Peyer's patch (tissue), 4 donors: ENCODE measurements around the gene BEGAIN. TPM values are rescaled to one million over a fixed set of nuclear protein-coding genes. Genes with fewer than 3 reads are reported as not detected.

Experiments used
- DNase-seq, 3 donors: peaks; one replicate each; pipeline ENCODE4 v3.0.0-alpha.2; 2017 to 2019
- H3K27ac ChIP-seq, 4 donors: fragments of 200-600 bp; sonication (generic); one replicate each; pipeline ENCODE4 v1.5.1; 2016 to 2019
- H3K27me3 ChIP-seq, 2 donors: fragments of 200-600 bp; sonication (generic); one replicate each; pipeline ENCODE4 v1.5.1; 2019
- H3K36me3 ChIP-seq, 3 donors: fragments of 200-600 bp; sonication (generic); one replicate each; pipeline ENCODE4 v1.5.1; 2016 to 2019
- H3K4me1 ChIP-seq, 4 donors: fragments of 200-600 bp; sonication (generic); one replicate each; pipeline ENCODE4 v1.5.1; 2016 to 2019
- H3K4me3 ChIP-seq, 4 donors: fragments of 200-600 bp; sonication (generic); 1 replicate in 3 of 4; 2 replicates in 1 of 4; pipeline ENCODE4 v1.5.1; 2016 to 2019; ENCODE audit warnings: mild to moderate bottlenecking in 1 of 4
- H3K9me3 ChIP-seq, 4 donors: fragments of 200-600 bp; sonication (generic); one replicate each; pipeline ENCODE4 v1.5.1; 2016 to 2019; ENCODE audit warnings: mild to moderate bottlenecking in 1 of 4
- CTCF ChIP-seq, 6 experiments: fragments of 450-650 bp in 4 of 6; fragments of 200-600 bp in 2 of 6; sonication (generic) in 1 of 6; IDR thresholded peaks; one replicate each; pipeline ENCODE4 v1.5.1; 2017 to 2019; ENCODE audit warnings: antibody characterized with exemption in 6 of 6, mild to moderate bottlenecking in 3 of 6, moderate library complexity in 1 of 6
- POLR2A ChIP-seq, 2 donors: fragments of 450-650 bp; IDR thresholded peaks; one replicate each; pipeline ENCODE4 v1.5.1; 2017; ENCODE audit warnings: antibody characterized with exemption in 2 of 2, mild to moderate bottlenecking in 2 of 2, moderate library complexity in 2 of 2
- total RNA-seq, 4 donors: library from RNA; depleted of rRNA; stranded (reverse); fragments of >200 nt; gene quantifications; one replicate each; pipeline ENCODE4 v1.1.0, GENCODE V29; 2016

The BEGAIN gene
- total RNA-seq, 4 donors from 2014 or later: 1.6 to 31.8 (median 6.6) TPM; not detected in 1

DNA sequence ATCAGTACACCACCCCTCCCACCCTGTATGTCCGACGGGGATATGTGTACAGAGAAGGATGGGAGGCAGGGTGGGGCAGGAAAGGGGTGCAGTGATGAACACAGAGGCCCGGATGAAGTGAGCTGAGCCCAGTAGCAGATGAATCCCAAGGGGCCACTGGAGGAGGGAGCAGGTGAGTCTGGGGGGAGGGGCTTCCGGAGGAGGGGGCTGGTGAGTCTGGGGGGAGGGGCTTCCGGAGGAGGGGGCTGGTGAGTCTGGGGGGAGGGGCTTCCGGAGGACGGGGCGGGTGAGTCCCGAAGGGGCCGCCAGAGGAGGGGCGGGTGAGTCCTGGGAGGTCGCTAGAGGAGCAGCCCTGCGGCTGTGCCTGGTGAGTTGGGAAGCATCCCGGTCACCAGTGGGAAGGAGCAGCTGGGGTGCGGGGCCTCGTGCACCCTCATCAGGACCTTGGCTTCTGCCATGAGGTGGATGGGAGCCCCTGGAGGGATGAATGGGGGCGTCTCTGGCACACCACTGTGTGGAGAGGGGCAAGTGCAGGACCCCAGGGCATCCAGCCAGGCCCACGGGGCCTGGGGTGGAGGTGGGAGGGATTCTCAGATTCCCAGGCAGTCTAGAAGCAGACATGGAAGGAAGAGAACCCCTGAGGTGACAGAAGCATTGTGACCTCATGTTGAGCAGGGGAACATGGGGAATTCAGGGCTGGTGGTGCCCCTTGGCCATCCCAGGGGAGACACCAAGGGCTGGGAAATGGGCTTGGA is 14.0 kb downstream of the BEGAIN start:
- peaks cover 0 to 9% (median 0%) of the 10 kb centered on the region in 4 donors for H3K9me3 ChIP-seq
- no peak overlapping the region for H3K27ac ChIP-seq
- H3K36me3 ChIP-seq: no peaks in the 10 kb centered on the region
- peaks cover 0 to 17% of the 10 kb centered on the region in 2 donors for H3K27me3 ChIP-seq
- H3K4me1 ChIP-seq: peaks cover 0 to 12% (median 3%) of the 10 kb centered on the region in 4 donors
- no peak for DNase-seq
- TF ChIP-seq CTCF (IDR thresholded peaks at IDR 0.05): no peak
- TF ChIP-seq POLR2A (IDR thresholded peaks at IDR 0.05): no peak
- no peak overlapping the region for H3K4me3 ChIP-seq

DNA sequence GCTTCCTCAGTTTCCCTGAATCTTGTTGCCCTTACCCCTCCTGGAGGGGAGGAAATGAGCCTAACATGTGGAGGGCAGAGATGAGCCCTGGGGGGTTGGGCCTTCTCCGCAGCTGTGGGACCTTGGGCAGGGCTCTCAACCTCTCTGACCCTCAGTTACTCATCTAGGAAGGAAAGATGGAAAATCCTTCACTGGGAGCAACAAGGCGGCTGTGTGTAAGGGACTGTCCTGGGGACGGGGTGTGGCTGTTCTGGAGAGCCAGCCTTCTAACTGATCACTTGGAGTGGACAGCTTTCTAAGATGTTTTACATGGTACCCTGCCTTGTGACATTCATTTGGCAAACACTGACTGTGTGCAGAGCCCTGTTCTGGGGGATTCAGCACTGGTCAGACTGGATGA is 14.7 kb downstream of the BEGAIN start:
- Histone ChIP-seq H3K27ac (no peak overlapping the region), H3K4me3 (no peak overlapping the region), H3K4me1 (peaks cover 0 to 18% (median 7%) of the 10 kb centered on the region in 4 donors), H3K27me3 (peaks cover 0 to 22% of the 10 kb centered on the region in 2 donors), H3K9me3 (peaks cover 0 to 3% (median 0%) of the 10 kb centered on the region in 4 donors), H3K36me3 (no peaks in the 10 kb centered on the region)
- TF ChIP-seq CTCF (IDR thresholded peaks at IDR 0.05): no peak
- no peak for TF ChIP-seq POLR2A (IDR thresholded peaks at IDR 0.05)
- no peak for DNase-seq

- no peak for DNase-seq
- H3K36me3 ChIP-seq: no peaks in the 10 kb centered on the region
- no peak overlapping the region for H3K4me3 ChIP-seq
- peaks cover 0 to 24% (median 9%) of the 10 kb centered on the region in 4 donors for H3K4me1 ChIP-seq
- H3K9me3 ChIP-seq: no peaks in the 10 kb centered on the region
- peaks cover 0 to 29% of the 10 kb centered on the region in 2 donors for H3K27me3 ChIP-seq
- TF ChIP-seq POLR2A (IDR thresholded peaks at IDR 0.05): no peak
- no peak for TF ChIP-seq CTCF (IDR thresholded peaks at IDR 0.05)
- H3K27ac ChIP-seq: no peak overlapping the region
These were observed 15.4 kb downstream of the BEGAIN start for GRCh38 chr14:100571837-100572236.

GRCh38 chr14:100570726-100571454 is 16.3 kb downstream of the BEGAIN start:
- no peak for DNase-seq
- peaks cover 0 to 24% (median 9%) of the 10 kb centered on the region in 4 donors for H3K4me1 ChIP-seq
- H3K27ac ChIP-seq: no peak overlapping the region
- H3K9me3 ChIP-seq: no peaks in the 10 kb centered on the region
- H3K4me3 ChIP-seq: no peak overlapping the region
- TF ChIP-seq POLR2A (IDR thresholded peaks at IDR 0.05) (no peak), CTCF (IDR thresholded peaks at IDR 0.05) (no peak)
- peaks cover 0 to 32% of the 10 kb centered on the region in 2 donors for H3K27me3 ChIP-seq
- no peaks in the 10 kb centered on the region for H3K36me3 ChIP-seq

DNA sequence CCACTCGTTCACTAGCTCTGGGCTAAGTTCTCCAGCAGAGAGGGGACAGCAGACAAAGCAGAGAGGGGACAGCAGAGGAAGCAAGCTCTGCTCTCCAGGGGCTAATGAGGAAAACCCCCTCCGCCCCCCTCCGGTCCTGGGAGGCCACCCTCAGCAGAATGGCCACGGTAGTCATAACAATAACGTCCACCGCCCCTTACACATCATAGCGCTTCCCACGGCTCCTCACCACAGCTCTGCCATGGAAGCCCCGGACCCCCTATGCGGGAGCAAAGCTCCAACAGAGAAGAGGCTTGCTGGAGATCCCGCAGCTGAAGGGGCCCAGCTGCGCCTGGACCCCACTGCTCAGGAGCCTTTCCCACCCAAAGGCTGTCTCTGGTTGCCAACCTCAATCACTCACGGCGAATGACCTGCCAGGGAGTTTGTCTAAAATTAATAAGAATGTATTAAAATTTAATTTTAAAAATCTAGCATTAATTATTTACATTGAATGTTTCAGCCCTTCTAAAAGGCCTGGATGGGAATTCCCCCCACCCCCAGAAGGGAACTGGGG is 17.4 kb downstream of the BEGAIN start:
- H3K27me3 ChIP-seq: peaks cover 0 to 32% of the 10 kb centered on the region in 2 donors

More for the DNA sequence above, 17.4 kb downstream of the BEGAIN start:
- Histone ChIP-seq H3K36me3 (no peaks in the 10 kb centered on the region), H3K4me1 (peaks cover 0 to 24% (median 9%) of the 10 kb centered on the region in 4 donors), H3K9me3 (no peaks in the 10 kb centered on the region), H3K4me3 (no peak overlapping the region), H3K27ac (no peak overlapping the region)
- DNase-seq: no peak
- TF ChIP-seq POLR2A (IDR thresholded peaks at IDR 0.05) (no peak), CTCF (IDR thresholded peaks at IDR 0.05) (no peak)
